ENCODE results near the gene AFAP1L2. TPM values are rescaled to one million over a fixed set of nuclear protein-coding genes. Genes with fewer than 3 reads are reported as not detected.

Gene AFAP1L2
- total and polyA plus RNA-seq, 9 of the 15 experiments (the other 6 are each of a cell fraction or from before 2014, with no cell fraction given) = 0.07 TPM; not detected in 8

DNA sequence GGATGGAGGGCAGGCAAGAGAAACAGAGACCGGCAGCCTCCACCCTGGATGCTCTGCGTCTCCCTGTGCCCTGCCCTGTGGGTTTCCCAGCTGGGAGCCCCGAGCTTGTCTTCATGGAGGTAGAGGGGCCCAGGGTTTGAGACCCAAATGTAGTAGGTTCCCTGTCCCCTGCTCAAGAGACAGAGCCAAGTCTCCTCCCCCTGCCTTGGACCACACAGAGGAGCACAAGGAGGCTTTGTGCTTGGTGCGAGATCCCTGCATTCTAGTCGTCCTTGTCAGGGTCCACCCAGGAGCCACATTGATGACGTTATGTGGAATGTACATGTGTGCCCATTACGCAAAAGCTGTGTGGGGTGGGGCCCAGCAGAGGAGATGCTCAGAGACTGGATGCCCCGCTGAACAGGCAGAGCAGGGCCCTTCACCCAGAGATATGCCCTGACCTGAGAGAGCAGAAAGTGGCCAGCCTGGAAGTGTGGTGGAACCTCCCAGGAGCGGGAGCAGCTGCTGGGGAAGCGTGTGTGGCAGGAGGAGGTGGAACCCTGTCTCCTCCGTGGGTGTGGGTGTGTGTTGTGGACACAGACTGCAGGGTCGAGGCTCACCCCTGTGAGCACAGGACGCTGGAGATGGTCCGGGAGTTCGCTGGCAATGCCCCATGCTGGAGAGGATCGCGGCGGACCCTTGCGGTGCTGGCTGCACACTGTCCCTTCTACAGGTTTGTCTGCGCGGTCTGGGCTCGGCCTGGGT, 126.0 kb downstream of the AFAP1L2 start:
- no peaks in the 10 kb centered on the region for H4K20me1 ChIP-seq (replicated peaks; ENCODE audit: control insufficient read depth, insufficient read depth, low read length)
- peaks cover 0 to 17% of the 10 kb centered on the region in 2 experiments; a peak in 2 of 5 replicates for H3K27me3 ChIP-seq (ENCODE audit: control insufficient read depth in 2 of 2, insufficient read depth in 2 of 2, low read length in 2 of 2)
- TF ChIP-seq TCF7L2 (IDR thresholded peaks at IDR 0.05; ENCODE audit: low read depth, low read length) = no peak
- TF ChIP-seq, protein P1, sequence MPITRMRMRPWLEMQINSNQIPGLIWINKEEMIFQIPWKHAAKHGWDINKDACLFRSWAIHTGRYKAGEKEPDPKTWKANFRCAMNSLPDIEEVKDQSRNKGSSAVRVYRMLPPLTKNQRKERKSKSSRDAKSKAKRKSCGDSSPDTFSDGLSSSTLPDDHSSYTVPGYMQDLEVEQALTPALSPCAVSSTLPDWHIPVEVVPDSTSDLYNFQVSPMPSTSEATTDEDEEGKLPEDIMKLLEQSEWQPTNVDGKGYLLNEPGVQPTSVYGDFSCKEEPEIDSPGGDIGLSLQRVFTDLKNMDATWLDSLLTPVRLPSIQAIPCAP (CRISPR knock-in tag; IDR thresholded peaks at IDR 0.05; ENCODE audit: borderline replicate concordance) = no peak
- TF ChIP-seq HEY1 (CRISPR knock-in tag; IDR thresholded peaks at IDR 0.05; ENCODE audit: borderline replicate concordance) = no peak
- TF ChIP-seq ZNF324 (CRISPR knock-in tag; IDR thresholded peaks at IDR 0.05) = no peak
- no peak overlapping the region for H2AFZ ChIP-seq (ENCODE audit: low read depth, low read length)
- H3K27ac ChIP-seq (ENCODE audit: extremely low read depth, low read depth, low read length) = no peak overlapping the region
- CTCF ChIA-PET (ENCODE audit: low intra/inter-chr PET ratio) = no interaction called here
- H3K9me3 ChIP-seq (replicated peaks; ENCODE audit: control insufficient read depth, insufficient read depth, low read depth, low read length) = no peaks in the 10 kb centered on the region
- no peak overlapping the region for H3K4me2 ChIP-seq (ENCODE audit: insufficient read depth, low read length)
- no peak for DNase-seq (ENCODE audit: extremely low read depth in 1 of 4, low spot score in 3 of 4)
- H3K9ac ChIP-seq (ENCODE audit: insufficient read depth in 1 of 2, low read depth in 2 of 2, low read length in 2 of 2) = no peak overlapping the region; a peak in 1 of 4 replicates
- H3K4me1 ChIP-seq (replicated peaks in 1 of 2; ENCODE audit: control insufficient read depth in 2 of 2, insufficient read depth in 2 of 2, low read length in 2 of 2) = no peaks in the 10 kb centered on the region
- 0% methylated on average over 15 of the region's 22 CpGs for WGBS (ENCODE audit: insufficient coverage, low coverage, missing lambda C conversion rate)
- intact Hi-C loops (cut with micrococcal nuclease) (no loop called here), in situ Hi-C loops (cut with MboI) (no loop called here)
- BruUV-seq (replicated peaks) = no TSS peak
- no peak overlapping the region for H3K4me3 ChIP-seq
- ATAC-seq = no peak
- FAIRE-seq = no peak
- POLR2A ChIA-PET = no interaction called here
- no peaks in the 10 kb centered on the region for H3K36me3 ChIP-seq (ENCODE audit: control insufficient read depth, insufficient read depth, low read length)
- H3K9me1 ChIP-seq (ENCODE audit: control insufficient read depth, insufficient read depth, low read length) = no peaks in the 10 kb centered on the region
- no peaks in the 10 kb centered on the region for H3K79me2 ChIP-seq (ENCODE audit: control insufficient read depth, insufficient read depth, low read length)

All from K562 (cell line).